Psoas muscle (tissue), 8 donors: ENCODE results near the gene ASB2. TPM values are rescaled to one million over a fixed set of nuclear protein-coding genes. Genes with fewer than 3 reads are reported as not detected.

ENCODE experiments used
- ATAC-seq, 4 donors: fragments of 200-7000 bp; cut with Tn5 transposase; one replicate each; pipeline ENCODE4 v1.9.1; 2020; ENCODE audit warnings: moderate library complexity in 3 of 4, mild to moderate bottlenecking in 2 of 4
- DNase-seq, 2 donors: peaks; one replicate each; pipeline ENCODE4 v3.0.0-alpha.2; 2020
- H3K27ac ChIP-seq: fragments of 200-600 bp; one replicate; pipeline ENCODE4 v1.8.0; 2022
- H3K27me3 ChIP-seq, 3 donors: fragments of 200-600 bp in 1 of 3; one replicate each; pipeline versions ENCODE4 v1.6.1 to v1.8.0; 2013 to 2022; ENCODE audit warnings: low read length in 2 of 3, mild to moderate bottlenecking in 2 of 3, moderate library complexity in 1 of 3; ENCODE audit not compliant: insufficient read depth in 3 of 3
- H3K36me3 ChIP-seq, 2 donors: fragments of 200-600 bp in 1 of 2; one replicate each; pipeline versions ENCODE4 v1.6.1 to v1.8.0; 2013 to 2022; ENCODE audit warnings: low read depth in 1 of 2, mild to moderate bottlenecking in 1 of 2, moderate library complexity in 1 of 2; ENCODE audit not compliant: insufficient read depth in 1 of 2
- H3K4me1 ChIP-seq: fragments of 200-600 bp; one replicate; pipeline ENCODE4 v1.8.0; 2022
- H3K4me3 ChIP-seq: fragments of 200-600 bp; one replicate; pipeline ENCODE4 v1.8.0; 2022; ENCODE audit warnings: mild to moderate bottlenecking
- H3K9me3 ChIP-seq: fragments of 200-600 bp; one replicate; pipeline ENCODE4 v1.8.0; 2022
- CTCF ChIP-seq: fragments of 200-600 bp; IDR thresholded peaks from one replicate; pipeline ENCODE4 v1.8.0; 2022; ENCODE audit warnings: antibody characterized with exemption
- WGBS, 3 donors: extraction: QIAGEN DNeasy Blood & Tissue Kit; methylation state at CpG; one replicate each; pipeline versions ENCODE4 v1.1.6 to v1.1.7; 2013; 5-methylcytosine and 5-hydroxymethylcytosine counted together
- intact Hi-C, 2 donors: fragments of 100-400 bp; cut with DNase I; formaldehyde crosslinking; loops; one replicate each; pipeline versions ENCODE4 v1.11.0 to v1.14.2; 2022
- polyA plus RNA-seq, 3 donors: library from polyadenylated mRNA; stranded (reverse); fragments of 200-250 nt; gene quantifications; one replicate each; pipeline ENCODE4 v1.2.3, GENCODE V29; 2013
- total RNA-seq, 4 donors: library from RNA; stranded (reverse); fragmentation: NEBNext Ultra II Directional in 2 of 4; extraction: Animal tissue kit (Norgen Biotek cat#: 25700) in 2 of 4; gene quantifications; one replicate each; pipeline versions ENCODE4 v1.2.1 to v1.2.4, GENCODE V29; 2021 to 2023
- donor health status: healthy with polysubstance abuse.
- donor health status: DM: no; HTN: no; CAD: no; lungs with moderate emphysema.
- donor health status: Bipolar disorder and iron deficiency.
- donor health status: healthy.
- donor health status: DM: yes; HTN: yes; CAD: no.
- donor health status: DM: no; HTN: no; CAD: no.
- donor health status: DM: no; HTN: no; CAD: no.
- donor health status: DM: yes; HTN: yes; CAD: no.

Gene ASB2
- total and polyA plus RNA-seq, 7 donors: 41.2 to 460 (median 230) TPM

GRCh38 chr14:94022532-94023411 lies 46.4 kb upstream of the ASB2 start:
- peak in 1 of 2 donors; percentile 24 for DNase-seq
- H3K4me1 ChIP-seq: no peaks in the 10 kb centered on the region
- no peaks in the 10 kb centered on the region for H3K9me3 ChIP-seq
- TF ChIP-seq CTCF: no peak
- H3K27ac ChIP-seq: no peak overlapping the region
- ATAC-seq: no peak
- no peak overlapping the region for H3K4me3 ChIP-seq
- no peaks in the 10 kb centered on the region for H3K27me3 ChIP-seq
- no peaks in the 10 kb centered on the region for H3K36me3 ChIP-seq
- whole genome bisulfite sequencing, 3 donors: 68 to 79% (median 73%) methylated on average over 10 of the region's 10 CpGs
- intact Hi-C loops: loop anchor here in 1 of 2 donors (10.0 kb wide), 1 partner anchor 368 kb away; no protein-coding TSS in a partner anchor

GRCh38 chr14:94021416-94022157 lies 45.2 kb upstream of the ASB2 start:
- WGBS, 3 donors: 77 to 82% (median 81%) methylated on average over 10 of the region's 10 CpGs
- no peak for TF ChIP-seq CTCF
- ATAC-seq (no peak), DNase-seq (peak in 1 of 2 donors; percentile 27)
- Histone ChIP-seq H3K27ac (no peak overlapping the region), H3K27me3 (no peaks in the 10 kb centered on the region), H3K9me3 (no peaks in the 10 kb centered on the region), H3K36me3 (no peaks in the 10 kb centered on the region), H3K4me3 (no peak overlapping the region), H3K4me1 (no peaks in the 10 kb centered on the region)
- intact Hi-C loops: loop anchor here in 1 of 2 donors (10.0 kb wide), 1 partner anchor 367 kb away; no protein-coding TSS in a partner anchor

GRCh38 chr14:94021001-94021400 lies 44.6 kb upstream of the ASB2 start:
- Histone ChIP-seq H3K4me1 (no peaks in the 10 kb centered on the region), H3K27ac (no peak overlapping the region), H3K4me3 (no peak overlapping the region), H3K27me3 (no peaks in the 10 kb centered on the region), H3K9me3 (no peaks in the 10 kb centered on the region), H3K36me3 (no peaks in the 10 kb centered on the region)
- DNase-seq (peak in 1 of 2 donors; percentile 2), ATAC-seq (no peak)
- TF ChIP-seq CTCF: no peak
- intact Hi-C loops: loop anchor here in 1 of 2 donors (10.0 kb wide), 1 partner anchor 366 kb away; no protein-coding TSS in a partner anchor
- WGBS, 3 donors: 63 to 85% (median 73%) methylated on average over 2 of the region's 2 CpGs

- Histone ChIP-seq H3K4me3 (no peak overlapping the region), H3K36me3 (no peaks in the 10 kb centered on the region), H3K9me3 (no peaks in the 10 kb centered on the region), H3K4me1 (no peaks in the 10 kb centered on the region), H3K27ac (no peak overlapping the region), H3K27me3 (no peaks in the 10 kb centered on the region)
- no peak for ATAC-seq
- DNase-seq: peak in 1 of 2 donors; percentile 37
- intact Hi-C loops: loop anchor here in 1 of 2 donors (10.0 kb wide), 1 partner anchor 365 kb away; no protein-coding TSS in a partner anchor
- TF ChIP-seq CTCF: no peak
- 93 to 98% (median 95%) methylated on average over 4 of the region's 4 CpGs for WGBS, 3 donors
These were observed 43.9 kb upstream of the ASB2 start for GRCh38 chr14:94020267-94020666.
